NCI-H1694 (cell line): ENCODE measurements around the gene HEATR3.

ENCODE experiments used
- DNase-seq: peaks from one replicate; lab custom pipeline; 2025; lab: John Stamatoyannopoulos, UW

The HEATR3 gene

DNA sequence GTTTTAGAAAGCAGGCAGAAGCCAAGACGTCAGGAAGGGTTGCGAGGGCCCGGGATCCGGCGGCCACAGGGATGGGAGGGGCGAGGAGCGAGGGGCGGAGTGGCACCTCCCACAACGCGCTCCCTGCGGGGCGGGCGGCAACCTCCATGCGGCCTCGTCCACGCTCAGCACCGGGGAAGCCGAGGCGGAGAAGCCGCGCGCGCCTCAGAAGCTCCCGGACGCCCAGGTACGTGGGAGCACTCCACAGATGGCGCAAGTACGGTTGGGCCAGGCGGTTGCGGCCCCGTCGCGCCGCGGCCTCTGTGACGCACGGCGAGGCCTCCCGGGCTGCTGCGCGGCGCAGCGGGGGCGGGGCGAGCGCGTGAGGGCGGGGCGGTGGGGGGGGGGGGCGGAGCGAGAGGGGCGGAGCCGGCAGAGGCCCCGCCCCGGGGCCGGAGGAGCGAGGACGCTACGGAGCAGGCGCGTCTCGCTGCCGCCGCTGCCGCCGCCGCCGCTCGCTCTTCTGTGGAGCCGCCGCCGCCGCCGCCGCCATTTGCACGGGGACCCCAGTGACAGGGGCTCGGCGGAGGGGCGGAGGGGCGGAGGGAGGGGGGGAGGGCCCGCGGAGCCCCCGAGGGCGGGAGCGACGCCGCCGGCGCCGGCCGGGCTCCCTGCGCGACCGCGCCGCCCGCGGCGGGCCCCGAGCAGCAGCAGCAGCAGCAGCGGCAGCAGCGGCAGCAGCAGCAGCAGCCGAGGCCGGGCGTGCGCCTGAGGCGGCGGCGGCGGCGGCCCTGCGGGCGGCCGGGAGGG is 87.2 kb downstream of the HEATR3 start, which contains the start of gene TENT4B:
Gene TENT4B (plus strand): TSS at position 500 of the 789 bp plus-strand sequence. CDS start 316 bp downstream, outside the sequence.
- DNase-seq: no peak

DNA sequence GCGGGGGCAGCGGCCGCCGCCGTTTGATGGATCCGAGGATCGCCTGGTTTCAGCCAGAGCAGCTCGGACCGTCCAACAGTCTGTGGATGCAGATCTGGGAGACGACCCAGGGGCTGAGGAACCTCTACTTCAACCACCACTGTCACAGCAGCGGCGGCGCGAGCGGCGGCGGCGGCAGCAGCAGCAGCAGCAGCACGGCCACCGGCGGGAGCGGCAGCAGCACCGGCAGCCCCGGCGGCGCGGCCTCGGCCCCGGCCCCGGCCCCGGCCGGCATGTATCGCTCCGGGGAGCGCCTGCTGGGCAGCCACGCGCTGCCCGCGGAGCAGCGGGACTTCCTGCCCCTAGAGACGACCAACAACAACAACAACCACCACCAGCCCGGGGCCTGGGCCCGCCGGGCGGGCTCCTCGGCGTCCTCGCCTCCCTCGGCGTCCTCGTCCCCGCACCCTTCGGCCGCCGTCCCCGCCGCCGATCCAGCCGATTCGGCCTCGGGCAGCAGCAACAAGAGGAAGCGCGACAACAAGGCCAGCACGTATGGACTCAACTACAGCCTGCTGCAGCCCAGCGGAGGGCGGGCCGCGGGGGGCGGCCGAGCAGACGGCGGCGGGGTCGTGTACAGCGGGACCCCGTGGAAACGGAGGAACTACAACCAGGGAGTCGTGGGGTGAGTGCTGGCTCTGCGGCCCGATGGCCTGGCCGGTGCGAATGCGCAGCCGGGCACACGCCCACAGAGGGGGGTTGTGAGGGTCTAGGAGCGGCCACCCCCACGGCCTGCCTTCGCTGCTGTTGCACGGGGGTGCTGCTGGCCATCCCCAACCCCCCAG is 88.0 kb downstream of the HEATR3 start:
- no peak for DNase-seq

DNA sequence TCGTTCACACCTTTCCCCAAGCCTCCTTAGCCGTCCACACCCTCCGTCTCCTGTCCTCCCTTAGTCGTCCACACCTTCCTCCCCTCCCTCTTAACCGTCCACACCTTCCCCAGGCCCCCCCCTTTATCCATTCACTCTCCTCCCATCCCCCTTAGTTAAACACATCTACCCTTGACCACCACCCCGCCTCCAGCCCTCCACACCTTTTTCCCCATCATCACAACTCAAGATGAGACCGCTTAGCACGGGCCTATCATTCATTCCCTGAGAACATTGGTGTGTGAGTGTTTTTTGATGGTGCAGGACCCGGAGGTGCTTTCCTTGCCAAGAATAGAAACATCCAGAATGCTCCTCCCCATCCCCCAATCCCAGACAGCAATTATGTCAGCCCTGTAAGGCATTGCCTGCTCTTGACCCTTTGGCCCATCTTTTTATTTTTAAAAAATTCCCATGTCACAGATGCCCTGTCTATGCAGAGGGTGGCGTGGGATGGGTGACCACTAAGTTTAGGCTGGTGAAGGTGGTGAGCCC is 88.7 kb downstream of the HEATR3 start:
- no peak for DNase-seq

DNA sequence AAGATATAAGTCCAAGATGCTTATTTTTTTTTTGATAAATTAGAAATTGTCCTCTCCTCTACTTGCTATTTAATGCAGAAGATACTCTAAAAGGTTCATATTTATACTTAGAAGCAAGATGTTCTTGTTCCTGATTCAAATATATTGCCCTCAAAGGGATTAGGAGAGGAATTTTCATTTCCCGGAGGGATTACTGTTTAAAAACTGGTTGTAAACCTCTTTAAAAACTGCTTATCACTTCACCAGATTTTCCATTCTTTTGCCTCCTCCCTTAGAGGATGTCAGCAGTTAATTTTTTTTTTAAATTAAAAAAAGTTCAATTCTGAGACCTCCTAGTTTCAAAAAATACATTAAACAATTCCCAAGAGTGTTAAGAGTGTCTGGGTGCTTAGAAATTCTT is 90.2 kb downstream of the HEATR3 start:
- DNase-seq: no peak
